Loucy (cell line): ENCODE data around the gene CXCL12.

Experiments
- H2AFZ ChIP-seq: fragments of 200-600 bp; sonication (generic); 2 replicates; pipeline ENCODE4 v1.6.0; 2016; ENCODE audit warnings: antibody characterized with exemption, mild to moderate bottlenecking, low read length, moderate library complexity
- H3F3A ChIP-seq: fragments of 200-600 bp; 2 replicates; pipeline ENCODE4 v1.6.0; 2016; ENCODE audit warnings: antibody characterized with exemption, low read depth, mild to moderate bottlenecking
- H3K27me3 ChIP-seq: fragments of 200-600 bp; sonication (generic); 2 replicates; pipeline ENCODE4 v1.6.1; 2014; ENCODE audit warnings: low read length, mild to moderate bottlenecking; ENCODE audit not compliant: insufficient read depth, poor library complexity, severe bottlenecking
- H3K36me3 ChIP-seq: fragments of 200-600 bp; sonication (generic); 2 replicates; pipeline ENCODE4 v1.6.1; 2016; ENCODE audit warnings: low read length; ENCODE audit not compliant: insufficient read depth
- H3K4me1 ChIP-seq: fragments of 200-600 bp; sonication (generic); 2 replicates; pipeline ENCODE4 v1.5.1; 2014; ENCODE audit warnings: low read length, mild to moderate bottlenecking; ENCODE audit not compliant: insufficient read depth, poor library complexity, severe bottlenecking
- H3K4me2 ChIP-seq: fragments of 200-600 bp; sonication (generic); 2 replicates; pipeline ENCODE4 v1.6.0; 2014; ENCODE audit warnings: antibody characterized with exemption, low read length, low read depth, mild to moderate bottlenecking; ENCODE audit not compliant: poor library complexity, severe bottlenecking
- H3K4me3 ChIP-seq: fragments of 200-600 bp; sonication (generic); 2 replicates; pipeline ENCODE4 v1.5.1; 2014; ENCODE audit warnings: low read length, mild to moderate bottlenecking, mixed read lengths; ENCODE audit not compliant: poor library complexity, severe bottlenecking
- H3K79me2 ChIP-seq: fragments of 200-600 bp; sonication (generic); 2 replicates; pipeline ENCODE4 v1.6.1; 2014; ENCODE audit warnings: low read length; ENCODE audit not compliant: insufficient read depth
- H3K9ac ChIP-seq: fragments of 200-600 bp; sonication (generic); 2 replicates; pipeline ENCODE4 v1.6.0; 2014; ENCODE audit warnings: mild to moderate bottlenecking, low read depth, low read length, moderate library complexity; ENCODE audit not compliant: poor library complexity, severe bottlenecking
- H3K9me2 ChIP-seq: fragments of 200-600 bp; sonication (generic); replicated peaks from 2 replicates; pipeline ENCODE4 v1.6.1; 2016; ENCODE audit warnings: low read depth, low read length, mixed read lengths
- H3K9me3 ChIP-seq: fragments of 200-600 bp; sonication (generic); 2 replicates; pipeline ENCODE4 v1.6.1; 2014; ENCODE audit warnings: mild to moderate bottlenecking, antibody characterized with exemption, low read length, low read depth; ENCODE audit not compliant: insufficient read depth
- H4K20me1 ChIP-seq: fragments of 200-600 bp; sonication (generic); 2 replicates; pipeline ENCODE4 v1.6.0; 2014; ENCODE audit warnings: antibody characterized with exemption, low read length, mild to moderate bottlenecking; ENCODE audit not compliant: insufficient read depth, poor library complexity, severe bottlenecking
- CTCF ChIP-seq: fragments of 200-600 bp; sonication (generic); conservative IDR thresholded peaks from 2 replicates; pipeline ENCODE4 v1.5.1; 2014; ENCODE audit warnings: mild to moderate bottlenecking, antibody characterized with exemption, low read length
- EZH2phosphoT487 ChIP-seq: fragments of 200-600 bp; IDR thresholded peaks from 2 replicates; pipeline ENCODE4 v1.6.1; 2018; ENCODE audit warnings: antibody characterized with exemption, mild to moderate bottlenecking, moderate library complexity, borderline replicate concordance

CXCL12 gene

GRCh38 chr10:44394696-44395381 lies 9.9 kb upstream of the CXCL12 start:
- Histone ChIP-seq H3K4me2 (no peak overlapping the region), H3K36me3 (no peaks in the 10 kb centered on the region), H3K9ac (no peak overlapping the region), H3K79me2 (no peaks in the 10 kb centered on the region), H3K4me1 (no peaks in the 10 kb centered on the region), H3F3A (no peaks in the 10 kb centered on the region), H4K20me1 (no peaks in the 10 kb centered on the region), H3K27me3 (no peaks in the 10 kb centered on the region), H3K9me2 (no peaks in the 10 kb centered on the region), H3K9me3 (peaks cover 2% of the 10 kb centered on the region; the same call in 1 of the 2 replicates), H3K4me3 (no peak overlapping the region), H2AFZ (no peak overlapping the region)
- TF ChIP-seq CTCF (no peak), EZH2phosphoT487 (no peak)

GRCh38 chr10:44393834-44394547 lies 9.1 kb upstream of the CXCL12 start:
- Histone ChIP-seq H3K27me3 (no peaks in the 10 kb centered on the region), H3K9ac (no peak overlapping the region), H3K4me1 (no peaks in the 10 kb centered on the region), H3K4me2 (no peak overlapping the region), H3F3A (no peaks in the 10 kb centered on the region), H3K4me3 (no peak overlapping the region), H4K20me1 (no peaks in the 10 kb centered on the region), H3K36me3 (no peaks in the 10 kb centered on the region), H2AFZ (no peak overlapping the region), H3K9me2 (no peaks in the 10 kb centered on the region), H3K9me3 (peaks cover 2% of the 10 kb centered on the region; the same call in 1 of the 2 replicates), H3K79me2 (no peaks in the 10 kb centered on the region)
- TF ChIP-seq CTCF (no peak), EZH2phosphoT487 (no peak)

GRCh38 chr10:44393051-44393630 lies 8.2 kb upstream of the CXCL12 start:
- H3K9me3 ChIP-seq, result peaks cover 2% of the 10 kb centered on the region; the same call in 1 of the 2 replicates
- no peaks in the 10 kb centered on the region for H3K9me2 ChIP-seq
- no peak overlapping the region for H3K4me3 ChIP-seq
- no peaks in the 10 kb centered on the region for H3K4me1 ChIP-seq
- no peaks in the 10 kb centered on the region for H3K79me2 ChIP-seq
- no peaks in the 10 kb centered on the region for H4K20me1 ChIP-seq
- TF ChIP-seq EZH2phosphoT487 (no peak), CTCF (no peak)
- no peak overlapping the region for H3K9ac ChIP-seq
- no peaks in the 10 kb centered on the region for H3K36me3 ChIP-seq
- no peak overlapping the region for H3K4me2 ChIP-seq
- no peaks in the 10 kb centered on the region for H3K27me3 ChIP-seq
- no peaks in the 10 kb centered on the region for H3F3A ChIP-seq
- H2AFZ ChIP-seq, result no peak overlapping the region
